Skin epidermis (tissue), 12 donors: ENCODE data around the gene TINAGL1.
"Not testable (repeated sequence)": the region's sequence is repeated elsewhere in the genome, so short reads cannot be mapped to it uniquely, and the experiment has no call there.

Source experiments
- H3K27ac ChIP-seq, 21 experiments: fragments of 200-600 bp; sonication (generic) in 11 of 21; one replicate each; pipeline ENCODE4 v1.5.0; 2020; ENCODE audit warnings: mild to moderate bottlenecking in 3 of 21, inconsistent platforms in 2 of 21, moderate library complexity in 2 of 21
- H3K4me3 ChIP-seq, 7 experiments: fragments of 200-600 bp; sonication (generic) in 2 of 7; one replicate each; pipeline ENCODE4 v1.5.0; 2020; ENCODE audit warnings: inconsistent platforms in 2 of 7, mild to moderate bottlenecking in 2 of 7, moderate library complexity in 1 of 7

The TINAGL1 gene

DNA sequence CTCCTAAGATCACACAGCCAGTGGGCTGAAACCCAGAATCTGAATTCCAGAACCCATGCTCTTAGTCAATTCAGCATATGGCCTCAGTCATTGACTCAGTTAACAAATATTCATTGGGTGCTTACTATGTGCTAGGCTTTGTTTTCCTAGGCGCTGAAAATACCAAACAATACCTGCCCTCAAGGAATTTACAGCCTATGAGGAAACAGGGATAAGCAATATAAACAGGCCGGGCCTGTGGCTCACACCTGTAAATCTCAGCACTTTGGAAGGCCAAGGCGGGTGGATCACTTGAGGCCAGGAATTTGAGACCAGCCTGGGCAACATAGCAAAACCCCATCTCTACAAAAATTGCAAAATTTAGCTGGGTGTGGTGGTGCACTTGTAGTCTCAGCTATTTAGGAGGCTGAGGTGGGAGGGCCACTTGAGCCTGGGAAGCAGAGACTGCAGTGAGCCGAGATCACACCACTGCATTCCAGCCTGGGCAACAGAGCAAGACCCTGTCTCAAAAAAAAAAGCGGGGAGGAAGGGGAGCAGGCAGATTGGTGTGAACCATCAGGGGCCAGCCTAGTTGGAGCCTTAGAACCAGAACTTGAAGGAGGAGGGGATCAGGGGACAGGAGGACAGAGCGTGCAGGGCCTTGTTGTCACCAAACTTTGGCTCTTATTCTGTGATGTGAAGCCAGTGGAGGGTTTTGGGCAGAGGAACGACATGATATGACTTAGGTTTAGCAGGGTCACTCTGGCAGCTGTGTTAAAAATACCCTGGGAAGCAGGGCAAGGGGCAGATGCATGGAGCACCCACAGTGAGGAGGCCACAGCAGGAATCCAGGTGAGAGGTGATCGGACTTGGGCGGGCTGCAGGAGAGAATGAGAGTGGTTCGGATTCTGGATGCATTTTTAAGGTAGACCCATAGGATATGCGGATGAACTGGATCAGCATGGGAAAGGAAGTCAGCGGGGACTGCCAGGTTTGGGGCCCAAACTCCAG is 5.8 kb downstream of the TINAGL1 start:
- Histone ChIP-seq H3K27ac (peak overlapping the region in 5 of 21 experiments; percentile 21 to 57 (median 38)), H3K4me3 (no peak overlapping the region)

- peak overlapping the region in 6 of 21 experiments; percentile 2 to 55 (median 32) for H3K27ac ChIP-seq
- H3K4me3 ChIP-seq: no peak overlapping the region
Measured at GRCh38 chr1:31583082-31583994, 7.0 kb downstream of the TINAGL1 start.

DNA sequence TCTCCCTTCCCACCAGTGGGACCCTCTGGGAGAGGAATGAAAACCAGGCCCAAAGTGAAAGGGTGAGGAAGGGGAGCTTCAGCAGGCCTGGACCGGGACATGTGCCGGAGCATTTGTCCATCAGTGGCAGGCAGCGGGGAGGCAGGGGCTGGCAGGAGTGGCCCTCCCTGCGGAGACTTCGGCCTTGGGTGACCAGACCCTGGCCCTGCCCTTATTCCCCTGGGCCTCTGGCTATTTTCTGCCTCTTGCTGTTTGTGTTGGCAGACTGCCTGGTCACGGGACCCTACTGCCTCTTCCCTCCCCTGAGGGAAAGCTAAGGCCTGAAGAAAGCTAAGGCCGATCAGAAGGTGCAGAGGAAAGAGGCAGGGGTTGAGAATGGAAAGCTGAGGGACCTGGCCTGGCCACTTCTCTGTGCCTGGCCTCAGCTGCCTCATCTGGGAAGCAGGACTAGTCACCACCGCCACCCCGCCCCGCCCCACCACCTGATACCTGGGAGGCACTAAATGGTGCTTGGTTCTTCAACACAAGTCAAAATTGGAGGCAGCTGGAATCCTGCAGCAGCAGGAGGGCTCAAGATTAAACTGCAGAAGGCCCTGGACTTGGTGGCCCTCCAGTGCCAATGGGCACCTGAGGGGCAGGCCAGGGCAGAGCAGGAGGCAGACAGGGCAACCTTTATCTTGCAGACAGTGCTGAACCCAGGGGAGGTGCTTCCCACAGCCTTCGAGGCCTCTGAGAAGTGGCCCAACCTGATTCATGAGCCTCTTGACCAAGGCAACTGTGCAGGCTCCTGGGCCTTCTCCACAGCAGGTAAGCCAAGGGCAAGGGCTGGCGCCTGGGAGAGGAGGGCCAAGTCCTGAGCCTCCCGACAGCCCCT is 7.9 kb downstream of the TINAGL1 start:
- peak overlapping the region in 7 of 21 experiments; percentile 1 to 69 (median 24) for H3K27ac ChIP-seq
- H3K4me3 ChIP-seq: no peak overlapping the region

- H3K27ac ChIP-seq: peak overlapping the region in 6 of 21 experiments; percentile 1 to 69 (median 11)
- H3K4me3 ChIP-seq: no peak overlapping the region
Measured at GRCh38 chr1:31584869-31585735, 8.8 kb downstream of the TINAGL1 start.

- Histone ChIP-seq H3K27ac (peak overlapping the region in 5 of 21 experiments; percentile 6 to 45 (median 16)), H3K4me3 (no peak overlapping the region)
Measured at GRCh38 chr1:31585736-31586365, 9.5 kb downstream of the TINAGL1 start.

DNA sequence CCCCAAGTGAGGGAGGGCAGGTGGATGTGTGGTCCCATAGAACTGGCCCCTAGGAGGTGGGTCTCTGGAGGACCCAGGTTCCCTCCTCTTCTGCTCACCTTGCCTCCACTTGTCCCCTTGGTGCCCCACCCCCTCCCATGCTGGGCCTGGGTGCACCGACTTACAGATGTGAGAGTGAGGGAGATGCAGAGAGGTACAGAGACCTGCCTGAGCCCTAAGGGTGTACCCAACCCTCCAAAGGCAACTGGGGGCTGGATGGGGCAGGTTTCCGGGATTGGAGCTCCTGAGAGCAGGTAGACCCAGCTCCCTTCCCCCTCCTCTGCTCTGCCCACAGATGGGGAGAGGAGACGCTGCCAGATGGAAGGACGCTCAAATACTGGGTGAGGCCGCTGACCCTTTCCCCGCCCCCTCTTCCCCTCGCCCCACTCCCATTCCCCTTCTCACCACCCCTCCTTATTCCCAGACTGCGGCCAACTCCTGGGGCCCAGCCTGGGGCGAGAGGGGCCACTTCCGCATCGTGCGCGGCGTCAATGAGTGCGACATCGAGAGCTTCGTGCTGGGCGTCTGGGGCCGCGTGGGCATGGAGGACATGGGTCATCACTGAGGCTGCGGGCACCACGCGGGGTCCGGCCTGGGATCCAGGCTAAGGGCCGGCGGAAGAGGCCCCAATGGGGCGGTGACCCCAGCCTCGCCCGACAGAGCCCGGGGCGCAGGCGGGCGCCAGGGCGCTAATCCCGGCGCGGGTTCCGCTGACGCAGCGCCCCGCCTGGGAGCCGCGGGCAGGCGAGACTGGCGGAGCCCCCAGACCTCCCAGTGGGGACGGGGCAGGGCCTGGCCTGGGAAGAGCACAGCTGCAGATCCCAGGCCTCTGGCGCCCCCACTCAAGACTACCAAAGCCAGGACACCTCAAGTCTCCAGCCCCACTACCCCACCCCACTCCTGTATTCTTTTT is 10.3 kb downstream of the TINAGL1 start:
- peak overlapping the region in 5 of 21 experiments; percentile 11 to 54 (median 18) for H3K27ac ChIP-seq
- no peak overlapping the region for H3K4me3 ChIP-seq

GRCh38 chr1:31587328-31587699 is 11.0 kb downstream of the TINAGL1 start:
- H3K27ac ChIP-seq: peak overlapping the region in 3 of 21 experiments; percentile 19 to 72 (median 26)

GRCh38 chr1:31587720-31588423 is 11.6 kb downstream of the TINAGL1 start:
- peak overlapping the region in 13 of 21 experiments; percentile 26 to 84 (median 62) for H3K27ac ChIP-seq
- no peak overlapping the region for H3K4me3 ChIP-seq

More at GRCh38 chr1:31587328-31587699, 11.0 kb downstream of the TINAGL1 start:
- not testable (repeated sequence) for H3K4me3 ChIP-seq

- H3K4me3 ChIP-seq: peak overlapping the region; percentile 0 to 39 (median 24)
- peak overlapping the region in 19 of 21 experiments; percentile 16 to 84 (median 59) for H3K27ac ChIP-seq
Measured at GRCh38 chr1:31588751-31589515, 12.6 kb downstream of the TINAGL1 start.

GRCh38 chr1:31591425-31592093 is 15.2 kb downstream of the TINAGL1 start:
- Histone ChIP-seq H3K4me3 (no peak overlapping the region), H3K27ac (no peak overlapping the region)

DNA sequence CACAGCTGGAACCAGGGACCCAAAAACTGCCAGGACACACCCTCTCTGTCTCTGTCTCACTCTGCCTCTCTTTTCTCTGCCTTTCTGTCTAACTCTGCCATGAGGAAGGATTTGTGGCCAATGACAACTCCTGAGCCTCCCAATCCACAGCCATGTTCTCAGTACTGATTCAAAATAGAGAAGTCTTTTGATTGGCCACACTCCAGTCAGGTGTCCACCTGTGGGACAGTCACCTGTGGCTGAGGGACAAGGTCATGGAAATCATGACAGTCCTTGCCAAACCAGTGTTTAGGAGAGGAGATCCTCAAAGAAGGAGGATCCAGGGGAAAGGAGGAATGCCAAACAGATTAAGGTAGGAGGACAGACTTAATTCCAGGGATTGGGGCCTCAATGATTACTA is 15.8 kb downstream of the TINAGL1 start:
- Histone ChIP-seq H3K4me3 (no peak overlapping the region), H3K27ac (no peak overlapping the region)

GRCh38 chr1:31593136-31593665 is 16.9 kb downstream of the TINAGL1 start:
- Histone ChIP-seq H3K27ac (no peak overlapping the region), H3K4me3 (no peak overlapping the region)

GRCh38 chr1:31593770-31594632 is 17.7 kb downstream of the TINAGL1 start:
- no peak overlapping the region for H3K27ac ChIP-seq
- no peak overlapping the region for H3K4me3 ChIP-seq
